ENCODE results near the gene TSSC4.

Gene TSSC4

GRCh38 chr11:2412323-2412722, 11.8 kb downstream of the TSSC4 start:
- no peak overlapping the region for H3K4me3 ChIP-seq (ENCODE audit: low read depth, low read length, poor library complexity, severe bottlenecking)
- H4K20me1 ChIP-seq (ENCODE audit: insufficient read depth, low read length), result no peaks in the 10 kb centered on the region
- no peak overlapping the region for H3K27ac ChIP-seq (ENCODE audit: low read depth, low read length, poor library complexity, severe bottlenecking)
- no peaks in the 10 kb centered on the region for H3K36me3 ChIP-seq (ENCODE audit: insufficient read depth, low read length)
- no peaks in the 10 kb centered on the region for H3K9me3 ChIP-seq (ENCODE audit: low read length)
- H3F3A ChIP-seq (ENCODE audit: insufficient read depth, low read length), result no peaks in the 10 kb centered on the region
- no peaks in the 10 kb centered on the region for H3K79me2 ChIP-seq (ENCODE audit: insufficient read depth, low read length)
- no peaks in the 10 kb centered on the region for H3K4me1 ChIP-seq (ENCODE audit: insufficient read depth, low read length, severe bottlenecking)
- TF ChIP-seq EZH2 (IDR thresholded peaks at IDR 0.05; ENCODE audit: borderline replicate concordance, low read length), result no peak
- no peak for TF ChIP-seq CTCF (IDR thresholded peaks at IDR 0.05; ENCODE audit: low read length)
- H3K27me3 ChIP-seq (ENCODE audit: insufficient read depth, low read length), result peaks cover 4% of the 10 kb centered on the region; the same call in 1 of the 2 replicates
- no peak overlapping the region for H3K4me2 ChIP-seq (ENCODE audit: low read length)
- H3K9me2 ChIP-seq (ENCODE audit: low read depth, low read length), result no peaks in the 10 kb centered on the region
- H3K9ac ChIP-seq (ENCODE audit: low read length), result no peak overlapping the region
- no peak overlapping the region for H2AFZ ChIP-seq (ENCODE audit: low read length)

GRCh38 chr11:2413742-2414579, 13.4 kb downstream of the TSSC4 start:
- Histone ChIP-seq H3K79me2 (ENCODE audit: insufficient read depth, low read length) (no peaks in the 10 kb centered on the region), H3K4me2 (ENCODE audit: low read length) (no peak overlapping the region), H3K9ac (ENCODE audit: low read length) (no peak overlapping the region), H3F3A (ENCODE audit: insufficient read depth, low read length) (no peaks in the 10 kb centered on the region), H3K27ac (ENCODE audit: low read depth, low read length, poor library complexity, severe bottlenecking) (no peak overlapping the region), H3K27me3 (ENCODE audit: insufficient read depth, low read length) (peaks cover 4% of the 10 kb centered on the region; the same call in 1 of the 2 replicates), H3K9me2 (ENCODE audit: low read depth, low read length) (no peaks in the 10 kb centered on the region), H3K4me3 (ENCODE audit: low read depth, low read length, poor library complexity, severe bottlenecking) (no peak overlapping the region), H3K36me3 (ENCODE audit: insufficient read depth, low read length) (no peaks in the 10 kb centered on the region), H4K20me1 (ENCODE audit: insufficient read depth, low read length) (no peaks in the 10 kb centered on the region), H2AFZ (ENCODE audit: low read length) (no peak overlapping the region), H3K9me3 (ENCODE audit: low read length) (no peaks in the 10 kb centered on the region), H3K4me1 (ENCODE audit: insufficient read depth, low read length, severe bottlenecking) (no peaks in the 10 kb centered on the region)
- TF ChIP-seq EZH2 (IDR thresholded peaks at IDR 0.05; ENCODE audit: borderline replicate concordance, low read length) (no peak), CTCF (IDR thresholded peaks at IDR 0.05; ENCODE audit: low read length) (no peak)

GRCh38 chr11:2414616-2415015, 14.1 kb downstream of the TSSC4 start:
- Histone ChIP-seq H3K36me3 (ENCODE audit: insufficient read depth, low read length) (no peaks in the 10 kb centered on the region), H4K20me1 (ENCODE audit: insufficient read depth, low read length) (no peaks in the 10 kb centered on the region), H3F3A (ENCODE audit: insufficient read depth, low read length) (no peaks in the 10 kb centered on the region), H3K27ac (ENCODE audit: low read depth, low read length, poor library complexity, severe bottlenecking) (no peak overlapping the region), H3K79me2 (ENCODE audit: insufficient read depth, low read length) (no peaks in the 10 kb centered on the region), H2AFZ (ENCODE audit: low read length) (no peak overlapping the region), H3K27me3 (ENCODE audit: insufficient read depth, low read length) (peaks cover 4% of the 10 kb centered on the region; the same call in 1 of the 2 replicates), H3K9me2 (ENCODE audit: low read depth, low read length) (no peaks in the 10 kb centered on the region), H3K9ac (ENCODE audit: low read length) (no peak overlapping the region), H3K4me1 (ENCODE audit: insufficient read depth, low read length, severe bottlenecking) (no peaks in the 10 kb centered on the region), H3K9me3 (ENCODE audit: low read length) (no peaks in the 10 kb centered on the region), H3K4me3 (ENCODE audit: low read depth, low read length, poor library complexity, severe bottlenecking) (no peak overlapping the region), H3K4me2 (ENCODE audit: low read length) (no peak overlapping the region)
- TF ChIP-seq EZH2 (IDR thresholded peaks at IDR 0.05; ENCODE audit: borderline replicate concordance, low read length) (no peak), CTCF (IDR thresholded peaks at IDR 0.05; ENCODE audit: low read length) (no peak)
